ENCODE measurements around the gene ADRA2C. TPM values are rescaled to one million over a fixed set of nuclear protein-coding genes. Genes with fewer than 3 reads are reported as not detected.

The ADRA2C gene
- 6.1 to 11.5 TPM (median 10.2 TPM) in 5 replicates for total RNA-seq (2022; extraction: Qiagen RNA extraction)

GRCh38 chr4:3766036-3766784, at the start of gene ADRA2C:
Gene ADRA2C, plus strand, starts transcription at chr4:3766385. Its CDS starts 222 bp downstream, at chr4:3766607.

Other genes starting within 250 kb of the ADRA2C start
- gene LRPAP1, start 234.0 kb upstream of the ADRA2C start, total RNA-seq (2022; extraction: Qiagen RNA extraction), result 116 to 128 TPM (median 125 TPM) in 5 replicates